HCT116 (cell line): Measurements from ENCODE around the gene MAP1LC3B2. TPM values are rescaled to one million over a fixed set of nuclear protein-coding genes. Genes with fewer than 3 reads are reported as not detected.

Experiments
- ATAC-seq: fragments of 200-7000 bp; cut with Tn5 transposase; 2 replicates; pipeline ENCODE4 v1.9.1; 2020; ENCODE audit warnings: mild to moderate bottlenecking, moderate library complexity
- BruUV-seq: library from RNA; stranded (reverse); fragments of 400-500 nt; replicated peaks from 2 replicates; lab custom pipeline; 2021; lab: Mats Ljungman, UMichigan
- CTCF ChIA-PET: fragments of 300-600 bp; sonication (Branson Sonifier 250); formaldehyde crosslinking; loops from one replicate; lab custom pipeline; 2021; ENCODE audit warnings: antibody characterized with exemption; lab: Charles Lee
- POLR2A ChIA-PET: fragments of 300-600, 350-600 bp; sonication (Branson Sonifier 250); formaldehyde crosslinking; loops from one replicate; lab custom pipeline; 2021; ENCODE audit warnings: antibody characterized with exemption; lab: Charles Lee
- RAD21 ChIA-PET, 2 experiments: fragments of 300-600 bp; sonication (Branson Sonifier 250); formaldehyde crosslinking; loops; one replicate each; lab custom pipeline; 2023; ENCODE audit warnings: low total read pairs in 2 of 2; ENCODE audit not compliant: uncharacterized antibody in 2 of 2, unreplicated experiment in 2 of 2, low non-redundant PET in 1 of 2; lab: Charles Lee
- DNase-seq: peaks from one replicate; pipeline ENCODE4 v3.0.0-alpha.2; 2010; ENCODE audit warnings: low read depth, low spot score
- H2AFZ ChIP-seq: fragments of 200-600 bp; shearing (Covaris generic), sonication (generic); 2 replicates; pipeline ENCODE4 v1.6.1; 2017; ENCODE audit warnings: low read depth, mixed run types, mixed read lengths, antibody characterized with exemption, low read length; ENCODE audit not compliant: poor library complexity, severe bottlenecking
- H3K27ac ChIP-seq: 2 replicates; pipeline ENCODE4 v1.5.1; 2012; ENCODE audit warnings: low read depth, low read length
- H3K27me3 ChIP-seq: fragments of 200-600 bp; sonication (generic); 2 replicates; pipeline ENCODE4 v1.6.1; 2016; ENCODE audit warnings: mixed run types, low read length, mixed read lengths; ENCODE audit not compliant: insufficient read depth
- H3K36me3 ChIP-seq, 2 experiments: fragments of 200-500 bp in 1 of 2; fragments of 200-600 bp in 1 of 2; sonication (Bioruptor generic) in 1 of 2; sonication (generic) in 1 of 2; 2 replicates each; pipeline versions ENCODE4 v1.5.1 to v1.6.1; 2014 to 2016; ENCODE audit warnings: low read length in 2 of 2, inconsistent platforms in 1 of 2, mixed read lengths in 1 of 2, mixed run types in 1 of 2; ENCODE audit not compliant: insufficient read depth in 2 of 2, control insufficient read depth in 1 of 2
- H3K4me1 ChIP-seq, 2 experiments: fragments of 200-600 bp in 1 of 2; sonication (generic) in 1 of 2; 2 replicates each; pipeline versions ENCODE4 v1.5.1 to v1.6.1; 2012 to 2017; ENCODE audit warnings: low read length in 2 of 2, inconsistent platforms in 1 of 2, mild to moderate bottlenecking in 1 of 2, mixed read lengths in 1 of 2, mixed run types in 1 of 2, moderate library complexity in 1 of 2; ENCODE audit not compliant: insufficient read depth in 2 of 2, control insufficient read depth in 1 of 2
- H3K4me2 ChIP-seq: fragments of 200-600 bp; sonication (generic); 2 replicates; pipeline ENCODE4 v1.6.1; 2017; ENCODE audit warnings: mixed run types, low read length, mixed read lengths
- H3K4me3 ChIP-seq, 2 experiments: fragments of 200-600 bp in 1 of 2; sonication (generic) in 1 of 2; replicated peaks in 1 of 2; 2 replicates each; pipeline ENCODE4 v1.5.1; 2011 to 2016; ENCODE audit warnings: low read length in 2 of 2, control low read depth in 1 of 2, low read depth in 1 of 2, mild to moderate bottlenecking in 1 of 2, mixed read lengths in 1 of 2, mixed run types in 1 of 2
- H3K79me2 ChIP-seq: fragments of 200-600 bp; sonication (generic); 2 replicates; pipeline ENCODE4 v1.6.1; 2017; ENCODE audit warnings: mild to moderate bottlenecking, mixed run types, low read length, moderate library complexity, mixed read lengths; ENCODE audit not compliant: insufficient read depth
- H3K9ac ChIP-seq: fragments of 200-600 bp; sonication (generic); 2 replicates; pipeline ENCODE4 v1.6.1; 2016; ENCODE audit warnings: low read length, mixed read lengths
- H3K9me2 ChIP-seq: fragments of 200-600 bp; sonication (generic), shearing (Covaris generic); 2 replicates; pipeline ENCODE4 v1.6.1; 2017; ENCODE audit warnings: mixed run types, mild to moderate bottlenecking, moderate library complexity; ENCODE audit not compliant: insufficient read depth
- H3K9me3 ChIP-seq, 2 experiments: fragments of 200-500 bp in 1 of 2; fragments of 200-600 bp in 1 of 2; sonication (Bioruptor generic) in 1 of 2; sonication (generic) in 1 of 2; 2 replicates each; pipeline ENCODE4 v1.6.1; 2014 to 2017; ENCODE audit warnings: low read length in 2 of 2, mixed read lengths in 2 of 2, inconsistent platforms in 1 of 2, low read depth in 1 of 2, mild to moderate bottlenecking in 1 of 2, mixed run types in 1 of 2, moderate library complexity in 1 of 2; ENCODE audit not compliant: control insufficient read depth in 1 of 2, insufficient read depth in 1 of 2
- H4K20me1 ChIP-seq: fragments of 200-600 bp; sonication (generic), shearing (Covaris generic); 2 replicates; pipeline ENCODE4 v1.6.1; 2017; ENCODE audit warnings: mixed run types, mild to moderate bottlenecking, moderate library complexity; ENCODE audit not compliant: insufficient read depth
- CBX3 ChIP-seq: IDR thresholded peaks from 2 replicates; pipeline ENCODE4 v1.6.1; 2012; ENCODE audit warnings: low read depth
- CEBPB ChIP-seq: IDR thresholded peaks from 2 replicates; pipeline ENCODE4 v1.6.1; 2012; ENCODE audit warnings: low read depth
- ELF1 ChIP-seq: IDR thresholded peaks from 2 replicates; pipeline ENCODE4 v1.6.1; 2012; ENCODE audit warnings: low read depth, borderline replicate concordance
- EZH2 ChIP-seq: fragments of 200-600 bp; sonication (generic); IDR thresholded peaks from 2 replicates; pipeline ENCODE4 v1.6.1; 2017; ENCODE audit warnings: antibody characterized with exemption, mixed run types
- FOSL1 ChIP-seq: IDR thresholded peaks from 2 replicates; pipeline ENCODE4 v1.6.1; 2012; ENCODE audit warnings: low read depth
- POLR2A ChIP-seq: IDR thresholded peaks from 2 replicates; pipeline ENCODE4 v1.7.0; 2011; ENCODE audit warnings: borderline replicate concordance; ENCODE audit not compliant: insufficient read depth, insufficient read length; ENCODE audit errors: extremely low read depth
- POLR2AphosphoS5 ChIP-seq: IDR thresholded peaks from 2 replicates; pipeline ENCODE4 v1.6.1; 2011; ENCODE audit warnings: mild to moderate bottlenecking, low read depth, low read length, moderate library complexity
- RAD21 ChIP-seq: IDR thresholded peaks from 2 replicates; pipeline ENCODE4 v1.6.1; 2012; ENCODE audit warnings: low read depth, mild to moderate bottlenecking
- SIN3A ChIP-seq: IDR thresholded peaks from 2 replicates; pipeline ENCODE4 v1.6.1; 2012; ENCODE audit warnings: low read depth
- SP1 ChIP-seq: IDR thresholded peaks from 2 replicates; pipeline ENCODE4 v1.6.1; 2012; ENCODE audit warnings: low read depth
- SRF ChIP-seq: IDR thresholded peaks from 2 replicates; pipeline ENCODE4 v1.6.1; 2012; ENCODE audit warnings: low read depth
- intact Hi-C: fragments of 100-400 bp; cut with micrococcal nuclease; formaldehyde crosslinking; loops from 2 replicates; pipeline ENCODE4 v1.10.0; 2022
- total RNA-seq: library from RNA; stranded (reverse); gene quantifications from one replicate; pipeline ENCODE4 v1.2.1, GENCODE V29; 2021; ENCODE audit not compliant: unreplicated experiment
- TF ChIP-seq, protein P1 (sequence below): IDR thresholded peaks from 2 replicates; pipeline ENCODE4 v1.6.1; 2012
- TF ChIP-seq, protein P2 (sequence below), 3 experiments: fragments of 200-600 bp in 1 of 3; sonication (generic) in 1 of 3; IDR thresholded peaks in 2 of 3; conservative IDR thresholded peaks in 1 of 3; 2 replicates each; pipeline ENCODE4 v1.5.1; 2012 to 2017; ENCODE audit warnings: low read depth in 2 of 3, low read length in 2 of 3, antibody characterized with exemption in 1 of 3, borderline replicate concordance in 1 of 3, control low read depth in 1 of 3, mild to moderate bottlenecking in 1 of 3, mixed read lengths in 1 of 3, mixed run types in 1 of 3, moderate library complexity in 1 of 3; ENCODE audit not compliant: insufficient read depth in 1 of 3
- TF ChIP-seq, protein P3 (sequence below): IDR thresholded peaks from 2 replicates; pipeline ENCODE4 v1.6.1; 2012

The MAP1LC3B2 gene
- total RNA-seq, 1 experiment from 2014 or later: 4.7 TPM

DNA sequence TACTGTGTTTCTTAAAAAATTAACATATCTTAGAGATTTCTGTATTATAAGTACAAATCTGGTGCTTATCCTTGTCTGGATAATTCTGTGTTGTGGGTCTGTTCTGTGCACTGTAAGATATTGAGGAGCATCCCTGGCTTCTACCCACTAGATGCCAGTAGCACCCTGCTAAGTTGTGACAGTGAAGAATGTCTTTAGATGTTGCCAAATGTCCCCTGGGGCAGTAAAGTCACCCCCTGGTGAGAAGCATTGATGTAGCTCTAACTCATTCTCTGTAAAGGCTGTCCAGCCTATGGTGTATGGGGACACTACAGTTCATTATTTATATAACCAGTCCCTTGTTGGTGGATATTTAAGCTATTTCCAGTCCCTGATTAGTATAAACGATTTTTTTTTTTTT lies 31.4 kb downstream of the MAP1LC3B2 start:
- Histone ChIP-seq H3K9me3 (no peaks in the 10 kb centered on the region), H3K79me2 (no peaks in the 10 kb centered on the region), H3K4me2 (peak overlapping the region; percentile 53), H2AFZ (peak overlapping the region; percentile 94), H3K27me3 (no peaks in the 10 kb centered on the region), H3K36me3 (no peaks in the 10 kb centered on the region), H3K4me3 (no peak overlapping the region), H3K9ac (no peak overlapping the region), H3K27ac (no peak overlapping the region), H3K4me1 (peaks cover 20 to 29% of the 10 kb centered on the region in 2 experiments)
- BruUV-seq: no TSS peak
- DNase-seq: no peak
- intact Hi-C loops: no loop called here
- ChIA-PET CTCF (interaction anchor here (0.6 to 1.1 kb wide), 2 partner anchors 83 to 451 kb away, joined by 3 to 4 read pairs; no protein-coding TSS in a partner anchor), POLR2A (interaction anchor here (1.2 kb wide), 1 partner anchor 94 kb away, joined by 3 read pairs; no protein-coding TSS in a partner anchor), RAD21 (no interaction called here)
- TF ChIP-seq, protein P1, sequence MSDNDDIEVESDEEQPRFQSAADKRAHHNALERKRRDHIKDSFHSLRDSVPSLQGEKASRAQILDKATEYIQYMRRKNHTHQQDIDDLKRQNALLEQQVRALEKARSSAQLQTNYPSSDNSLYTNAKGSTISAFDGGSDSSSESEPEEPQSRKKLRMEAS: no peak
- no peak for TF ChIP-seq SIN3A
- TF ChIP-seq, protein P2, sequence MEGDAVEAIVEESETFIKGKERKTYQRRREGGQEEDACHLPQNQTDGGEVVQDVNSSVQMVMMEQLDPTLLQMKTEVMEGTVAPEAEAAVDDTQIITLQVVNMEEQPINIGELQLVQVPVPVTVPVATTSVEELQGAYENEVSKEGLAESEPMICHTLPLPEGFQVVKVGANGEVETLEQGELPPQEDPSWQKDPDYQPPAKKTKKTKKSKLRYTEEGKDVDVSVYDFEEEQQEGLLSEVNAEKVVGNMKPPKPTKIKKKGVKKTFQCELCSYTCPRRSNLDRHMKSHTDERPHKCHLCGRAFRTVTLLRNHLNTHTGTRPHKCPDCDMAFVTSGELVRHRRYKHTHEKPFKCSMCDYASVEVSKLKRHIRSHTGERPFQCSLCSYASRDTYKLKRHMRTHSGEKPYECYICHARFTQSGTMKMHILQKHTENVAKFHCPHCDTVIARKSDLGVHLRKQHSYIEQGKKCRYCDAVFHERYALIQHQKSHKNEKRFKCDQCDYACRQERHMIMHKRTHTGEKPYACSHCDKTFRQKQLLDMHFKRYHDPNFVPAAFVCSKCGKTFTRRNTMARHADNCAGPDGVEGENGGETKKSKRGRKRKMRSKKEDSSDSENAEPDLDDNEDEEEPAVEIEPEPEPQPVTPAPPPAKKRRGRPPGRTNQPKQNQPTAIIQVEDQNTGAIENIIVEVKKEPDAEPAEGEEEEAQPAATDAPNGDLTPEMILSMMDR (IDR thresholded peaks at IDR 0.05 in 2 of 3, conservative IDR thresholded peaks at IDR 0.05 in 1 of 3; ENCODE audit: borderline replicate concordance in 1 of 3, insufficient read depth in 1 of 3, low read depth in 2 of 3, low read length in 2 of 3): peak in 2 of 3 experiments; percentile 11 to 26; a peak in 3 of 6 replicates
- no peak for TF ChIP-seq SP1
- TF ChIP-seq RAD21: peak; percentile 59
- TF ChIP-seq, protein P3, sequence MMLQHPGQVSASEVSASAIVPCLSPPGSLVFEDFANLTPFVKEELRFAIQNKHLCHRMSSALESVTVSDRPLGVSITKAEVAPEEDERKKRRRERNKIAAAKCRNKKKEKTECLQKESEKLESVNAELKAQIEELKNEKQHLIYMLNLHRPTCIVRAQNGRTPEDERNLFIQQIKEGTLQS: no peak
- peak; percentile 61 for TF ChIP-seq CEBPB
- TF ChIP-seq CBX3: 0 out of 2 replicates have a peak, but pooled peaks have one; percentile 26
- no peak for TF ChIP-seq SRF
- TF ChIP-seq EZH2: no peak
- TF ChIP-seq FOSL1: no peak
- TF ChIP-seq POLR2A: no peak
- TF ChIP-seq ELF1: no peak
- no peak for TF ChIP-seq POLR2AphosphoS5
- TF ChIP-seq, all 23 proteins: peak for 4
- ATAC-seq: peak; percentile 86
- Histone ChIP-seq H3K9me2 (no peaks in the 10 kb centered on the region), H4K20me1 (no peaks in the 10 kb centered on the region)
